SU-DHL-6 (cell line): Measurements from ENCODE around the gene LIN28B.

Experiments
- CTCF ChIP-seq: fragments of 200-600 bp; sonication (generic); IDR thresholded peaks from one replicate; pipeline ENCODE4 v1.5.1; 2017; ENCODE audit warnings: antibody characterized with exemption, mild to moderate bottlenecking, low read length, moderate library complexity; ENCODE audit not compliant: insufficient read depth, poor library complexity, severe bottlenecking
- EZH2phosphoT487 ChIP-seq: fragments of 200-600 bp; sonication (generic), shearing (Covaris generic); conservative IDR thresholded peaks from 2 replicates; pipeline ENCODE4 v1.6.1; 2018; ENCODE audit warnings: mild to moderate bottlenecking, antibody characterized with exemption, low read length, moderate library complexity, mixed read lengths

DNA sequence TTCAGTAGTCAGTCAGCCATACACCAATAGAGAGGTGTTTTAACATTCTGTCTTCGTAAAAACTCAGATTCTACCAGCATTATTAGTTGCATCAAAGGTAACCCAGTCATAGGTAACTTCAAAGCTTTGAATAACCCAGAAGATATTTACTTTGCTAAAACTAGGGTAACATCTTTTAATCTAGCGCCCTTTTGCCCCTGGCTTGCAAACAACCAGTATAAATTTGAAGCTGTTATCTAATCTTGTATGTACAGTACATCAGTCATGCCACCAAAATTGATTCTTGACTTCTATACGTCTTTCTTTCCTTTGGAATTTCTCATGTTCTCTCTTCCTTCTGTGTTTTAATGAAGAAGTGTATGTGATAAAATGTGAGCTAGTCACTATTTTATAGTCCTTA lies 109.3 kb downstream of the LIN28B start:
- TF ChIP-seq CTCF (no peak), EZH2phosphoT487 (no peak)
